ENCODE data around the gene KCNK4. TPM values are rescaled to one million over a fixed set of nuclear protein-coding genes. Genes with fewer than 3 reads are reported as not detected.

Gene KCNK4
- total RNA-seq, 4 donors from 2014 or later = not detected

DNA sequence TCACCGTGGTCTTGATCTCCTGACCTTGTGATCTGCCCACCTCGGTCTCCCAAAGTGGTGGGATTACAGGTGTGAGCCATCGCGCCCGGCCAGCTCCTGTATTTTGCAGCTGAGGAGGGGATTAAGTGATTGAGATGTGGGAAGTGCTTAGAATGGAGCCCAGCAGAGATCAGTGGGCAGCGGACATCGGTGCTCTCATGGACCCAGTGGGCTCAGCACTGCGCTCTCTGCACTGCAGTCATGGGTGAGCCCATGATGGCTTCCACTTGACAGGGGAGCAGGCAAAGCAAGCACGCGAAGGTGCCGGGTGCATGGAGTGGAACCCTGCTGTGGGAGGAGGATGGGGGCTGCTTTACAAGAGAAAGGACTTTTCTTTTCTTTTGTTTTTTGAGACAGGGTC, 39.8 kb downstream of the KCNK4 start:
- DNase-seq (ENCODE audit: low spot score) (no peak), ATAC-seq (ENCODE audit: low FRiP score) (no peak)
- TF ChIP-seq, protein P1, sequence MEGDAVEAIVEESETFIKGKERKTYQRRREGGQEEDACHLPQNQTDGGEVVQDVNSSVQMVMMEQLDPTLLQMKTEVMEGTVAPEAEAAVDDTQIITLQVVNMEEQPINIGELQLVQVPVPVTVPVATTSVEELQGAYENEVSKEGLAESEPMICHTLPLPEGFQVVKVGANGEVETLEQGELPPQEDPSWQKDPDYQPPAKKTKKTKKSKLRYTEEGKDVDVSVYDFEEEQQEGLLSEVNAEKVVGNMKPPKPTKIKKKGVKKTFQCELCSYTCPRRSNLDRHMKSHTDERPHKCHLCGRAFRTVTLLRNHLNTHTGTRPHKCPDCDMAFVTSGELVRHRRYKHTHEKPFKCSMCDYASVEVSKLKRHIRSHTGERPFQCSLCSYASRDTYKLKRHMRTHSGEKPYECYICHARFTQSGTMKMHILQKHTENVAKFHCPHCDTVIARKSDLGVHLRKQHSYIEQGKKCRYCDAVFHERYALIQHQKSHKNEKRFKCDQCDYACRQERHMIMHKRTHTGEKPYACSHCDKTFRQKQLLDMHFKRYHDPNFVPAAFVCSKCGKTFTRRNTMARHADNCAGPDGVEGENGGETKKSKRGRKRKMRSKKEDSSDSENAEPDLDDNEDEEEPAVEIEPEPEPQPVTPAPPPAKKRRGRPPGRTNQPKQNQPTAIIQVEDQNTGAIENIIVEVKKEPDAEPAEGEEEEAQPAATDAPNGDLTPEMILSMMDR (IDR thresholded peaks at IDR 0.05) = no peak

DNA sequence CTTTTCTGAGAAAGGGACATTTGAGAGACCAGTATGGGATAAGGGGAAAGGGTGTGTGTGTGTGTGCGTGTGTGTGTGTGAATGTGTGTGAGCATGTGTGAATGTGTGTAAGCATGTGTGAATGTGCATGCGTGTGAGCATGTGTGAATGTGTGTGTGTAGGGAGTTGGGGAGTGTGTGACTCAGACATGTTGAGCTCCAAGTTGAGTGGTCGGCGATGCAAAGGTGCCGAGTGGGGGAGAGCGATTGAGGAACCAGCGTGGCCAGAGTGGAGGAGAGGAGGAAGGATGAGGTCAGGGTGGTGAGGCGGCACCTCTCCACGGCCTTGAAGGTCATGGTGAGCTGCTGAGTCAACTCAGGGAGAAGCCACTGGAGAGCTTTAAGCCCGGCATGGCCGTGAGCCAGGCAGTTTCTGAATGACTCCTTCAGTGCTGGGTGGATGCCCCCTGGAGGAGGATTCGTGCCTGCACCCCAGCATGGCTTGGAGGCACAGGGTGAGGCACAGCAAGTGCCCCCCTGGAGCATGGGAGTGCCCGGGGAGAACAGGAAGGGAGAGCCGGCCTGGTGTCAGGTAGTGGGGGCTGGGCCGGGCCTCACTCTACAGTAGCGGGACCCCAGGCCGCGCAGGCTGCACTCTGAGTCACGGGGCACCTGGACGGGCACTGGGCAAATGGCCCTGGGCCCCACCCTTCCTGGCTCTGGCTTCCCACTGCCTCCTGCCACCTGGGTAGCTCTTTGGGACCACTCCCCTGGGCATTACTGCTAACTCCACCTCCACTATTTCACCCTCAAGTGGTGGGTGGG, 40.7 kb downstream of the KCNK4 start:
- TF ChIP-seq, protein P1 (IDR thresholded peaks at IDR 0.05) = peak in 1 of 3 donors; percentile 12
- peak; percentile 91 for ATAC-seq (ENCODE audit: low FRiP score)
- DNase-seq (ENCODE audit: low spot score) = peak; percentile 83

DNA sequence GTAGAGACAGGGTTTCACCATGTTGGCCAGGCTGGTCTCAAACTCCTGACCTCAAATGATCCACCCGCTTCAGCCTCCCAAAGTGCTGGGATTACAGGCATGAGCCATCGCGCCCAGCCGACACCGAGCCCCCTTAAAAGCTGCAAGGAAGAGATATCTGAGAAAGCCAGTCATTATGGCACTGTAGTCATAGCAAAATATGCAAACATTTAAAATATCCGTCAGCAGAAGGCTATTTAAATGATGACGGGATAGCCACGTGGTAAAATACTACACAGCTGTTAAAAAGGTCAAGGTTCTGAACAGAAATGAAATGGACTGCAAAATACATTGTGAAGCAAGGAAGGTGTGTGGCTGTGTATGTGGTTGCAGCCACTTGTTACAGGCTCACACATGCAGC, 42.5 kb downstream of the KCNK4 start:
- ATAC-seq (ENCODE audit: low FRiP score) (no peak), DNase-seq (ENCODE audit: low spot score) (no peak)
- TF ChIP-seq, protein P1 (IDR thresholded peaks at IDR 0.05) = no peak

DNA sequence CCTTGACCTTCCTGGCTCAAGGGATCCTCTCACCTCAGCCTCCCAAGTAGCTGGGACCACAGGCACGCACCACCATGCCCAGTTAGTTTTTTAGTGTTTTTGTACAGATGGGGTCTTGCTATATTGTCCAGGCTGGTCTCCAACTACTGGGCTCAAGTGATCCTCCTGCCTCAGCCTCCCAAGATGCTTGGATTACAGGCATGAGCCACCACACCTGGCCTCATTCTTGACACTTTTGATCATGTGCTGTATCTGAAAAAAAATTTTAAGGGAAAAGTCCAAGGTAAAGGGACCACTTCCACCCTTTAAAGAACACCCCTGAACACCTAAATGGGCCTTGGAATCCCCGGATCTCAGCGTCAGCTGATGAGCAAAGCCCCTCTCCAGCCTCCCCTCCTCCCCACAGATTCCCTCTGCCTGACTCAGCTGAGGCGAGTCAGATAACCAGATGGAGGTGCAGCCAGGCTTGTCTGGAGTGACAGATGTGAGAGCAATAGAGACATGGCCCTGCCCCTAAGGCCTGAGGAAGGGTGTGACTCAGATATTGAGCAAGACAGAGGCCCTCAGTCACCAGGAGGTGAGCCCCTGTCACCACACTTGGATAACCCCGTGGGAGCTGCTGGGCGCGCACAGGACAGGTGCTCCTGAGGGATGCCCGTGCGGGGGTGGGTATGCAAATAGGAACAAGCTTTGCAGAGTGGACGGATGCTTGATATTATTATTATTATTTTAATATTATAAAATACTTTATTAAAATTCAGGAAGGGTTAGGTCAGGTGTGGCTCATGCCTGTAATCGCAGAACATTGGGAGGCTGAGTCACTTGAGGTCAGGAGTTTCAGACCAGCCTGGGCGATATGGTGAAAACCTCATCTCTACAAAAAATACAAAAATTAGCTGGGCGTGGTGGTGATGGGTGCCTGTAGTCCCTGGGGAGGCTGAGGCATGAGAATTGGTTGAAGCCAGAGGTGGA, 43.9 kb downstream of the KCNK4 start:
- DNase-seq (ENCODE audit: low spot score) (no peak), ATAC-seq (ENCODE audit: low FRiP score) (peak; percentile 83)
- TF ChIP-seq, protein P1 (IDR thresholded peaks at IDR 0.05) = no peak

DNA sequence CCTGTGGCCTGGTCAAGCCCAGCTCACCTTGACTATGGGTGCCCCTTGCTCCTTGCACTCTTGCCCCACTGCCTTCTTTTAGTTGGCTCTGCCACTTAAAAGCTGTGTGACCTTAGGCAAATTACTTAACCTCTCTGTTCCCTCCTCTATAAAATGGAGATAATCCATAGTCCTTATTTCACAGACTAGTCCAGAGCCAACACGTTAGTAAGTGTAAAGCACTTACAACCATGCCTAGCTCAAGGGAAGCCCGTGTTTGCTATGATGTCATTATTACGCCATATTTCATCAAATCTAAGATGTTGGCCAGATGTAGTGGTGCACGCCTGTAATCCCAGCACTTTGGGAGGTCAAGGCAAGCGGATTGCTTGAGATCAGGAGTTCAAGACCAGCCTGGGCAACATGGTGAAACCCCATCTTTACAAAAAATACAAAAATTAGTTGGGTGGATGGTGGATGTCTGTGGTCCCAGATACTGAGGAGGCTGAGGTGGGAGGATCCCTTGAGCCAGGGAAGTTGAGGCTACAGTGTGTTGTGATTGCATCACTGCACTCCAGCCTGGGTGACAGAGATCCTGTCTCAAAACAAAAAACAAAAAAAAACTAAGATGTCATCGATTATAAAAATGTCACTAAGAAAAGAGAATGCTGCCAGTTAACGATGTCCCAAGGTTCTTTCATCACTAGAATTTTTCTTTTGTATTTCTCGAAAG, 46.6 kb downstream of the KCNK4 start:
- TF ChIP-seq, protein P1 (IDR thresholded peaks at IDR 0.05) = no peak
- no peak for ATAC-seq (ENCODE audit: low FRiP score)
- no peak for DNase-seq (ENCODE audit: low spot score)

DNA sequence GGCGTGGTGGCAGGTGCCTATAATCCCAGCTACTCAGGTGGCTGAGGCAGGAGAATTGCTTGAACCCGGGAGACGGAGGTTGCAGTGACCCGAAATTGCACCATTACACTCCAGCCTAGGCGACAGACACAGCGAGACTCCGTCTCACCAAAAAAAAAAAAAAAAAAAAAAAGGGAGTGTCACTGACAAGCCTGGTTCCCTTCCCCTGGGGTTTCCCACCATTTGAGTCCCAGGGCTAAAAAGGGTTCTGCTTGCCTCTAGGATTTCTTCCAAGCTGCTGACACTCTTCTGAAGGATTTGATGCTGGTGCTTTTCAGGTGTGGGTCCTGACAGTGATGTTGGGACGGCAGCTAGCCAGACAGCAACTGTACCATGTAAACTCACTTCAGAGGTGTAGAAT, 47.6 kb downstream of the KCNK4 start:
- TF ChIP-seq, protein P1 (IDR thresholded peaks at IDR 0.05) = no peak
- DNase-seq (ENCODE audit: low spot score) (no peak), ATAC-seq (ENCODE audit: low FRiP score) (no peak)
